ENCODE data around the gene RGPD8.

The RGPD8 gene

GRCh38 chr2:112340475-112341267 lies 92.8 kb downstream of the RGPD8 start:
- Histone ChIP-seq H3K4me1 (ENCODE audit: low read length) (no peaks in the 10 kb centered on the region), H3K27me3 (ENCODE audit: low read depth, low read length) (no peaks in the 10 kb centered on the region), H3K4me2 (ENCODE audit: low read length) (no peak overlapping the region), H3K9me3 (ENCODE audit: insufficient read depth, low read length) (no peaks in the 10 kb centered on the region), H3K27ac (ENCODE audit: low read length) (no peak overlapping the region), H2AFZ (ENCODE audit: low read depth, low read length) (no peak overlapping the region), H4K20me1 (ENCODE audit: insufficient read depth, low read length) (no peaks in the 10 kb centered on the region), H3K79me2 (ENCODE audit: low read length) (no peaks in the 10 kb centered on the region), H3K4me3 (ENCODE audit: low read length) (no peak overlapping the region), H3K9ac (ENCODE audit: low read length) (no peak overlapping the region), H3K36me3 (replicated peaks; ENCODE audit: low read depth, low read length) (no peaks in the 10 kb centered on the region)
- no peak for TF ChIP-seq CTCF (IDR thresholded peaks at IDR 0.05; ENCODE audit: low read depth, low read length)
- no peak for TF ChIP-seq EZH2phosphoT487 (IDR thresholded peaks at IDR 0.05; ENCODE audit: low read depth)

- Histone ChIP-seq H3K27ac (ENCODE audit: low read length) (no peak overlapping the region), H2AFZ (ENCODE audit: low read depth, low read length) (no peak overlapping the region), H3K9me3 (ENCODE audit: insufficient read depth, low read length) (no peaks in the 10 kb centered on the region), H4K20me1 (ENCODE audit: insufficient read depth, low read length) (no peaks in the 10 kb centered on the region), H3K27me3 (ENCODE audit: low read depth, low read length) (no peaks in the 10 kb centered on the region), H3K4me1 (ENCODE audit: low read length) (no peaks in the 10 kb centered on the region), H3K4me3 (ENCODE audit: low read length) (no peak overlapping the region), H3K36me3 (replicated peaks; ENCODE audit: low read depth, low read length) (no peaks in the 10 kb centered on the region), H3K4me2 (ENCODE audit: low read length) (no peak overlapping the region), H3K9ac (ENCODE audit: low read length) (no peak overlapping the region), H3K79me2 (ENCODE audit: low read length) (no peaks in the 10 kb centered on the region)
- no peak for TF ChIP-seq CTCF (IDR thresholded peaks at IDR 0.05; ENCODE audit: low read depth, low read length)
- TF ChIP-seq EZH2phosphoT487 (IDR thresholded peaks at IDR 0.05; ENCODE audit: low read depth), result no peak
Observed at GRCh38 chr2:112339986-112340385, 93.5 kb downstream of the RGPD8 start.

GRCh38 chr2:112335600-112335999 lies 97.8 kb downstream of the RGPD8 start:
- no peak overlapping the region for H3K27ac ChIP-seq (ENCODE audit: low read length)
- H3K4me3 ChIP-seq (ENCODE audit: low read length), result no peak overlapping the region
- H3K4me1 ChIP-seq (ENCODE audit: low read length), result no peaks in the 10 kb centered on the region
- no peaks in the 10 kb centered on the region for H3K36me3 ChIP-seq (replicated peaks; ENCODE audit: low read depth, low read length)
- no peak overlapping the region for H3K9ac ChIP-seq (ENCODE audit: low read length)
- no peaks in the 10 kb centered on the region for H3K9me3 ChIP-seq (ENCODE audit: insufficient read depth, low read length)
- no peaks in the 10 kb centered on the region for H4K20me1 ChIP-seq (ENCODE audit: insufficient read depth, low read length)
- no peaks in the 10 kb centered on the region for H3K79me2 ChIP-seq (ENCODE audit: low read length)
- no peaks in the 10 kb centered on the region for H3K27me3 ChIP-seq (ENCODE audit: low read depth, low read length)
- H2AFZ ChIP-seq (ENCODE audit: low read depth, low read length), result no peak overlapping the region
- no peak overlapping the region for H3K4me2 ChIP-seq (ENCODE audit: low read length)
- TF ChIP-seq EZH2phosphoT487 (IDR thresholded peaks at IDR 0.05; ENCODE audit: low read depth) (no peak), CTCF (IDR thresholded peaks at IDR 0.05; ENCODE audit: low read depth, low read length) (no peak)

GRCh38 chr2:112332123-112332696 lies 101.2 kb downstream of the RGPD8 start:
- H3K9me3 ChIP-seq (ENCODE audit: insufficient read depth, low read length), result no peaks in the 10 kb centered on the region
- no peaks in the 10 kb centered on the region for H3K27me3 ChIP-seq (ENCODE audit: low read depth, low read length)
- no peak overlapping the region for H2AFZ ChIP-seq (ENCODE audit: low read depth, low read length)
- H3K79me2 ChIP-seq (ENCODE audit: low read length), result no peaks in the 10 kb centered on the region
- no peaks in the 10 kb centered on the region for H3K4me1 ChIP-seq (ENCODE audit: low read length)
- no peak overlapping the region for H3K9ac ChIP-seq (ENCODE audit: low read length)
- H3K4me2 ChIP-seq (ENCODE audit: low read length), result no peak overlapping the region
- no peak overlapping the region for H3K27ac ChIP-seq (ENCODE audit: low read length)
- H3K36me3 ChIP-seq (replicated peaks; ENCODE audit: low read depth, low read length), result no peaks in the 10 kb centered on the region
- H3K4me3 ChIP-seq (ENCODE audit: low read length), result no peak overlapping the region
- TF ChIP-seq CTCF (IDR thresholded peaks at IDR 0.05; ENCODE audit: low read depth, low read length) (no peak), EZH2phosphoT487 (IDR thresholded peaks at IDR 0.05; ENCODE audit: low read depth) (no peak)
- no peaks in the 10 kb centered on the region for H4K20me1 ChIP-seq (ENCODE audit: insufficient read depth, low read length)

Data from OCI-LY3 (cell line).